Uterus (tissue), 4 donors: ENCODE results near the gene ZNF710. TPM values are rescaled to one million over a fixed set of nuclear protein-coding genes. Genes with fewer than 3 reads are reported as not detected.
A peak's percentile ranks its signal among the peaks of the same experiment; 100 is the strongest.

Source experiments
- DNase-seq, 2 donors: peaks; one replicate each; pipeline ENCODE4 v3.0.0-alpha.2; 2019 to 2020
- H3K27ac ChIP-seq, 2 donors: fragments of 200-600 bp; sonication (generic); 1 replicate in 1 of 2; 2 replicates in 1 of 2; pipeline ENCODE4 v1.5.1; 2016 to 2018
- H3K27me3 ChIP-seq, 2 donors: fragments of 200-600 bp; sonication (generic); one replicate each; pipeline ENCODE4 v1.5.1; 2018 to 2019; ENCODE audit warnings: control low read depth in 1 of 2
- H3K36me3 ChIP-seq, 2 donors: fragments of 200-600 bp; sonication (generic); one replicate each; pipeline ENCODE4 v1.5.1; 2019; ENCODE audit warnings: control low read depth in 1 of 2
- H3K4me1 ChIP-seq, 2 donors: fragments of 200-600 bp; sonication (generic); one replicate each; pipeline ENCODE4 v1.5.1; 2018 to 2019; ENCODE audit warnings: control low read depth in 1 of 2
- H3K4me3 ChIP-seq, 2 donors: fragments of 200-600 bp; sonication (generic); 1 replicate in 1 of 2; 2 replicates in 1 of 2; pipeline ENCODE4 v1.5.1; 2018 to 2019; ENCODE audit warnings: mild to moderate bottlenecking in 1 of 2
- H3K9me3 ChIP-seq, 2 donors: fragments of 200-600 bp; sonication (generic); one replicate each; pipeline ENCODE4 v1.5.1; 2019; ENCODE audit warnings: control low read depth in 1 of 2
- POLR2A ChIP-seq, 2 donors: fragments of 450-650 bp; IDR thresholded peaks; one replicate each; pipeline ENCODE4 v1.6.1; 2016; ENCODE audit warnings: antibody characterized with exemption in 2 of 2, mild to moderate bottlenecking in 1 of 2, moderate library complexity in 1 of 2
- intact Hi-C: fragments of 100-400 bp; cut with DNase I; formaldehyde crosslinking; loops from one replicate; pipeline ENCODE4 v1.15.1; 2023; ENCODE audit warnings: low total_unique reads
- total RNA-seq, 4 donors: library from RNA; depleted of rRNA in 3 of 4; stranded (reverse); fragments of >200 nt in 3 of 4; gene quantifications; one replicate each; pipeline versions ENCODE4 v1.1.0 to v1.2.4, GENCODE V29; 2014 to 2023
- TF ChIP-seq, protein P1 (sequence below), 4 experiments: fragments of 200-600 bp in 2 of 4; fragments of 450-650 bp in 2 of 4; sonication (generic) in 2 of 4; IDR thresholded peaks; one replicate each; pipeline ENCODE4 v1.5.1; 2016 to 2019; ENCODE audit warnings: antibody characterized with exemption in 4 of 4, mild to moderate bottlenecking in 2 of 4, moderate library complexity in 1 of 4
- donor health status: DM: yes; HTN: yes; CAD: no.

ZNF710 gene
- total RNA-seq, 4 donors from 2014 or later: 2.3 to 22.2 (median 8.4) TPM

DNA sequence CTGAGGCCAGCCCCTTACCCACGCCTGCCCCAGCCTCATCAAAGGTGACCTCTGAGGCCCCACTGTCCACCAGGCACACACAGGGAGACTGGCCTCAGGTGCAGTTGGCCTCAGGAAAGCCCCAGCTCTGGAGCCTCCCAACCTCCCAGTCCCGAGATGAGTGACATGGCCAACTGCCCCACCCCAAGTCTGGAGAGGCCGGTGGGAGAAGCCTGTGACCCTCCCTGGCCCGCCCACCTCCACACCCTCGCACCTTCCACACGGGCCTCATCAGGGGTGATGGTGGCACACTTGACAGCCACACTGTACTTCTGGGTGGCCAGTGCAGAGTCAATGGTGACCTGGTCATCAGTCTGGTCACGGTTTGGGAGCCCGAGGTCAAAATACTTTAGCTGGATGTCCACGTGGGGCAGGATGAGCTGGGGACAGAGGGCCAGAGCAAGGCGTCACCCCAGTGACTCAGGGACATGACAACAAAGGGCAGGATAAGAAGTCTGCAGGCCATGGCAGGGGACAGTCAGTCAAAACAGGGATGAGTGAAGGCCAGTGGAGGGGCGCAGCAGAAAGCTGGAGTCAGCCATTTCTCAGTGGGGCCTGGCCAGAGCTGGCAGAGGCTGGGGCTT is 89.2 kb downstream of the ZNF710 start:
- no peak overlapping the region for H3K27ac ChIP-seq

DNA sequence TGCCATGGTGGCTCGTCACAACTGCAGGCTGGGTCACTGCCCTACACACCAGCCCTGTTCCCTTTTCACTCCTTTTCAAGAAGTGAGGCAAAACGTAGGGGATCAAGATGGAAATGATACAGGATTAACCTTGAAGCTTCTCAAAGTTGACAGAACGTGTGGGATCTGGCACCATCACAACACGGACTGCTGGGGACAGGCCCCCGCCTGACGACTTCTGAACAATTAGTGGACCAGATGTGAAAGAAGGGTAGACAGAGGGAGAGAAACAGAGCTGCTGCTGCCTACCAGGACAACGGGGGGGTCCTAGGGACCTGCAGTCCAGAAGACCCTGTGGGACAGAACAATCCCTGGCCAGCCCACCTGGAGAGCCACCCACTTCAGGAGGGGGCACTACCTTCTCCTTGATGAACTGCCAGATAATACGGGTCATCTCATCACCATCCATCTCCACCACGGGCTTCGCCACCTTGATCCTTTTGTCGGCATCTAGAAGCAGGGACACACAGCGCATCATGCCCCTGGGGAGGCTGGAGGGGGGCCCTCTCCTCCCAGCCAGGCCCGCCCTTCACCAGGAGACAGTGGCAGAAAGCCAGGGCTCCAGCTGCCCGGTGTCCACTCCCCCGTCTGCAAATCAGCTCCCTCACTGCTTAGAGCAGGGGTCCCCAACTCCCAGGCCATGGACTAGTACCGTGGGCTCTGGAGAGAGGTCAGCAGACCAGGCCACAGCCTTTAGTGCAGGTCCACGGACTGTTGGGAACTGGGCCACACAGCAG is 90.2 kb downstream of the ZNF710 start:
- intact Hi-C loops: no loop called here
- Histone ChIP-seq H3K4me3 (no peak overlapping the region), H3K27ac (no peak overlapping the region), H3K9me3 (no peaks in the 10 kb centered on the region), H3K27me3 (no peaks in the 10 kb centered on the region), H3K36me3 (no peaks in the 10 kb centered on the region), H3K4me1 (no peaks in the 10 kb centered on the region)
- TF ChIP-seq POLR2A (IDR thresholded peaks at IDR 0.05): no peak
- TF ChIP-seq, protein P1, sequence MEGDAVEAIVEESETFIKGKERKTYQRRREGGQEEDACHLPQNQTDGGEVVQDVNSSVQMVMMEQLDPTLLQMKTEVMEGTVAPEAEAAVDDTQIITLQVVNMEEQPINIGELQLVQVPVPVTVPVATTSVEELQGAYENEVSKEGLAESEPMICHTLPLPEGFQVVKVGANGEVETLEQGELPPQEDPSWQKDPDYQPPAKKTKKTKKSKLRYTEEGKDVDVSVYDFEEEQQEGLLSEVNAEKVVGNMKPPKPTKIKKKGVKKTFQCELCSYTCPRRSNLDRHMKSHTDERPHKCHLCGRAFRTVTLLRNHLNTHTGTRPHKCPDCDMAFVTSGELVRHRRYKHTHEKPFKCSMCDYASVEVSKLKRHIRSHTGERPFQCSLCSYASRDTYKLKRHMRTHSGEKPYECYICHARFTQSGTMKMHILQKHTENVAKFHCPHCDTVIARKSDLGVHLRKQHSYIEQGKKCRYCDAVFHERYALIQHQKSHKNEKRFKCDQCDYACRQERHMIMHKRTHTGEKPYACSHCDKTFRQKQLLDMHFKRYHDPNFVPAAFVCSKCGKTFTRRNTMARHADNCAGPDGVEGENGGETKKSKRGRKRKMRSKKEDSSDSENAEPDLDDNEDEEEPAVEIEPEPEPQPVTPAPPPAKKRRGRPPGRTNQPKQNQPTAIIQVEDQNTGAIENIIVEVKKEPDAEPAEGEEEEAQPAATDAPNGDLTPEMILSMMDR (IDR thresholded peaks at IDR 0.05): no peak
- no peak for DNase-seq

More for the DNA sequence above, 89.2 kb downstream of the ZNF710 start:
- H3K4me1 ChIP-seq: no peaks in the 10 kb centered on the region
- H3K27me3 ChIP-seq: no peaks in the 10 kb centered on the region
- H3K9me3 ChIP-seq: no peaks in the 10 kb centered on the region
- intact Hi-C loops: no loop called here
- no peak for DNase-seq
- H3K4me3 ChIP-seq: no peak overlapping the region
- no peaks in the 10 kb centered on the region for H3K36me3 ChIP-seq
- TF ChIP-seq POLR2A (IDR thresholded peaks at IDR 0.05): no peak
- TF ChIP-seq, protein P1 (IDR thresholded peaks at IDR 0.05): no peak

DNA sequence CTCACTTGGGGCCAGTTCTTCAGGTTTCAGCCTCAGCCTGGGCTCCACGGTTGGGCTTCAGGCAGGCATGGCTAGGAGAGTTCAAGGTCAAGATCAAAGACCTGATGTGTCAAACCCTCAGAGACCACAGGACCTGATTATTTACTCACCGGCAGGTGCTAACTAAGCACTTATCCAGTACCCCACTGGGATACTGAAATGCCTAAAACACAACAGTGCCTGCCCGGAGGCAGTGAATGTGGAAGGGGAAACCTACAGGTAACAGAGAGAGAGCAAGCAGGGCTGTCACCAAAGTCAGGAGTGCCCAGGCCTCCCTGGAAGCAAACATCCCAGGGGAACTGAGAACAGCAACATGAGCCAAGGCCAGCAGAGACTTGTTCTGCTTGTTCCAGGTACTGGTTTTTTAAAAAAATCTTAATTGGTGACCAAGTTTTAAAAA is 94.4 kb downstream of the ZNF710 start:
- TF ChIP-seq, protein P1 (IDR thresholded peaks at IDR 0.05): no peak
- TF ChIP-seq POLR2A (IDR thresholded peaks at IDR 0.05): no peak
- Histone ChIP-seq H3K4me3 (no peak overlapping the region), H3K36me3 (no peaks in the 10 kb centered on the region), H3K27me3 (no peaks in the 10 kb centered on the region), H3K4me1 (peaks cover 0 to 17% of the 10 kb centered on the region in 2 donors), H3K27ac (no peak overlapping the region), H3K9me3 (no peaks in the 10 kb centered on the region)
- DNase-seq: no peak
- intact Hi-C loops: no loop called here

DNA sequence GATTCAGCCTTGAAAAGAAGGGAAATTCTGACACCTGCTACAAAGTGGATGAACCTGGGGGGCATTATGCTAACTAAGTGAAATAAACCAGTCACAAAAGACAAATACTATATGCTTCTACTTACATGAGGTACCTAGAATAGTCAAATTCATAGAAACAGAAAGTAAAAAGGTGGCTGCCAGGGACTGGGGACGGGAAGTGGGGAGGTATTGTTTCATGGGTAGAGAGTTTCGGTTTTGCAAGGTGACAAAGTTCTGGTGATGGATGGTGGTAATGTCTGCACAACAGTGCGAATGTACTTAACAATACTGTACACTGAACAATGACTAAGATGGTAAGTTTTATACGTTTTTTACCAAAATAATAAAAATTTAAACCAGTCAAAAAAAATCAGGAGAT is 96.4 kb downstream of the ZNF710 start:
- Histone ChIP-seq H3K27me3 (no peaks in the 10 kb centered on the region), H3K36me3 (no peaks in the 10 kb centered on the region), H3K4me1 (peaks cover 0 to 17% of the 10 kb centered on the region in 2 donors), H3K27ac (peak overlapping the region; percentile 54 to 91), H3K9me3 (no peaks in the 10 kb centered on the region), H3K4me3 (no peak overlapping the region)
- intact Hi-C loops: no loop called here
- TF ChIP-seq, protein P1 (IDR thresholded peaks at IDR 0.05): no peak
- no peak for TF ChIP-seq POLR2A (IDR thresholded peaks at IDR 0.05)
- no peak for DNase-seq
